ENCODE data around the gene FAAP20.

The FAAP20 gene

GRCh38 chr1:2184934-2185333 lies 9.6 kb downstream of the FAAP20 start:
- Histone ChIP-seq H3K27me3 (replicated peaks; ENCODE audit: insufficient read depth, low read length) (peaks cover 39% of the 10 kb centered on the region), H3K4me2 (ENCODE audit: low read depth, low read length) (no peak overlapping the region), H2AFZ (ENCODE audit: low read length) (no peak overlapping the region), H3K9me3 (replicated peaks; ENCODE audit: insufficient read depth, low read length) (no peaks in the 10 kb centered on the region), H3K9me2 (replicated peaks; ENCODE audit: insufficient read depth, low read length) (no peaks in the 10 kb centered on the region), H3K27ac (ENCODE audit: low read length) (no peak overlapping the region), H3K4me3 (ENCODE audit: low read length) (no peak overlapping the region), H3F3A (ENCODE audit: insufficient read depth, low read length) (no peaks in the 10 kb centered on the region), H3K79me2 (ENCODE audit: low read length) (no peaks in the 10 kb centered on the region), H3K9ac (ENCODE audit: low read length) (no peak overlapping the region), H4K20me1 (ENCODE audit: insufficient read depth, low read length) (no peaks in the 10 kb centered on the region), H3K36me3 (replicated peaks; ENCODE audit: insufficient read depth, low read length) (no peaks in the 10 kb centered on the region), H3K4me1 (ENCODE audit: low read length) (no peaks in the 10 kb centered on the region)
- DNase-seq, result no peak
- TF ChIP-seq EZH2phosphoT487 (IDR thresholded peaks at IDR 0.05; ENCODE audit: low read length), result no peak
- TF ChIP-seq EZH2 (optimal IDR thresholded peaks at IDR 0.05; ENCODE audit: low read depth, low read length), result no peak
- TF ChIP-seq CTCF (IDR thresholded peaks at IDR 0.05; ENCODE audit: low read length), result no peak

GRCh38 chr1:2184531-2184930 lies 10.0 kb downstream of the FAAP20 start:
- Histone ChIP-seq H3K9me2 (replicated peaks; ENCODE audit: insufficient read depth, low read length) (no peaks in the 10 kb centered on the region), H3K27me3 (replicated peaks; ENCODE audit: insufficient read depth, low read length) (peaks cover 43% of the 10 kb centered on the region), H2AFZ (ENCODE audit: low read length) (no peak overlapping the region), H3F3A (ENCODE audit: insufficient read depth, low read length) (no peaks in the 10 kb centered on the region), H3K27ac (ENCODE audit: low read length) (no peak overlapping the region), H3K9me3 (replicated peaks; ENCODE audit: insufficient read depth, low read length) (no peaks in the 10 kb centered on the region), H4K20me1 (ENCODE audit: insufficient read depth, low read length) (no peaks in the 10 kb centered on the region), H3K9ac (ENCODE audit: low read length) (no peak overlapping the region), H3K36me3 (replicated peaks; ENCODE audit: insufficient read depth, low read length) (no peaks in the 10 kb centered on the region), H3K4me3 (ENCODE audit: low read length) (no peak overlapping the region), H3K4me1 (ENCODE audit: low read length) (no peaks in the 10 kb centered on the region), H3K4me2 (ENCODE audit: low read depth, low read length) (no peak overlapping the region), H3K79me2 (ENCODE audit: low read length) (no peaks in the 10 kb centered on the region)
- TF ChIP-seq EZH2 (optimal IDR thresholded peaks at IDR 0.05; ENCODE audit: low read depth, low read length), result no peak
- TF ChIP-seq CTCF (IDR thresholded peaks at IDR 0.05; ENCODE audit: low read length), result no peak
- no peak for TF ChIP-seq EZH2phosphoT487 (IDR thresholded peaks at IDR 0.05; ENCODE audit: low read length)
- no peak for DNase-seq

GRCh38 chr1:2183937-2184334 lies 10.6 kb downstream of the FAAP20 start:
- Histone ChIP-seq H3K9ac (ENCODE audit: low read length) (no peak overlapping the region), H3K9me3 (replicated peaks; ENCODE audit: insufficient read depth, low read length) (no peaks in the 10 kb centered on the region), H3K4me1 (ENCODE audit: low read length) (no peaks in the 10 kb centered on the region), H3K27me3 (replicated peaks; ENCODE audit: insufficient read depth, low read length) (peaks cover 49% of the 10 kb centered on the region), H3K79me2 (ENCODE audit: low read length) (no peaks in the 10 kb centered on the region), H3K36me3 (replicated peaks; ENCODE audit: insufficient read depth, low read length) (no peaks in the 10 kb centered on the region), H4K20me1 (ENCODE audit: insufficient read depth, low read length) (no peaks in the 10 kb centered on the region), H3K4me2 (ENCODE audit: low read depth, low read length) (no peak overlapping the region), H3K9me2 (replicated peaks; ENCODE audit: insufficient read depth, low read length) (no peaks in the 10 kb centered on the region), H3F3A (ENCODE audit: insufficient read depth, low read length) (no peaks in the 10 kb centered on the region), H3K27ac (ENCODE audit: low read length) (no peak overlapping the region), H3K4me3 (ENCODE audit: low read length) (no peak overlapping the region), H2AFZ (ENCODE audit: low read length) (no peak overlapping the region)
- TF ChIP-seq CTCF (IDR thresholded peaks at IDR 0.05; ENCODE audit: low read length), result no peak
- TF ChIP-seq EZH2 (optimal IDR thresholded peaks at IDR 0.05; ENCODE audit: low read depth, low read length), result no peak
- no peak for TF ChIP-seq EZH2phosphoT487 (IDR thresholded peaks at IDR 0.05; ENCODE audit: low read length)
- DNase-seq, result no peak
